GM21423 (cell line): Measurements from ENCODE around the gene DNAJB9.

Experiments used
- ATAC-seq: cut with Tn5 transposase; IDR thresholded peaks from one replicate; pipeline ENCODE4 v1.9.1; 2021; ENCODE audit warnings: mild to moderate bottlenecking, moderate library complexity; ENCODE audit not compliant: unreplicated experiment

DNAJB9 gene

GRCh38 chr7:108565987-108566386 is 3.7 kb upstream of the DNAJB9 start:
- ATAC-seq: no peak

- ATAC-seq: no peak
Measured at GRCh38 chr7:108568801-108569380, 783 bp upstream of the DNAJB9 start.

- ATAC-seq: peak; percentile 24
Measured at GRCh38 chr7:108570146-108570755, 577 bp downstream of the DNAJB9 start.

GRCh38 chr7:108572480-108572879 is 2.8 kb downstream of the DNAJB9 start:
- no peak for ATAC-seq

GRCh38 chr7:108575156-108575555 is 5.5 kb downstream of the DNAJB9 start:
- no peak for ATAC-seq

GRCh38 chr7:108576116-108576515 is 6.4 kb downstream of the DNAJB9 start:
- ATAC-seq: no peak

GRCh38 chr7:108578937-108579336 is 9.3 kb downstream of the DNAJB9 start:
- ATAC-seq: no peak

GRCh38 chr7:108580298-108580697 is 10.6 kb downstream of the DNAJB9 start:
- ATAC-seq: no peak

- ATAC-seq: no peak
Measured at GRCh38 chr7:108581655-108582491, 12.2 kb downstream of the DNAJB9 start.

GRCh38 chr7:108584211-108584610 is 14.5 kb downstream of the DNAJB9 start:
- ATAC-seq: no peak

GRCh38 chr7:108585843-108586242 is 16.2 kb downstream of the DNAJB9 start:
- no peak for ATAC-seq

- ATAC-seq: no peak
Measured at GRCh38 chr7:108586274-108586710, 16.6 kb downstream of the DNAJB9 start.

GRCh38 chr7:108589199-108589598 is 19.5 kb downstream of the DNAJB9 start:
- no peak for ATAC-seq

GRCh38 chr7:108589874-108590273 is 20.2 kb downstream of the DNAJB9 start:
- no peak for ATAC-seq

- ATAC-seq: no peak
Measured at GRCh38 chr7:108590606-108591005, 20.9 kb downstream of the DNAJB9 start.

- no peak for ATAC-seq
Measured at GRCh38 chr7:108592646-108593201, 23.1 kb downstream of the DNAJB9 start.

- ATAC-seq: no peak
Measured at GRCh38 chr7:108596560-108596959, 26.9 kb downstream of the DNAJB9 start.

GRCh38 chr7:108598153-108598552 is 28.5 kb downstream of the DNAJB9 start:
- no peak for ATAC-seq

GRCh38 chr7:108598914-108599580 is 29.4 kb downstream of the DNAJB9 start:
- ATAC-seq: no peak

- ATAC-seq: no peak
Measured at GRCh38 chr7:108600399-108600798, 30.7 kb downstream of the DNAJB9 start.

- ATAC-seq: no peak
Measured at GRCh38 chr7:108603656-108604306, 34.1 kb downstream of the DNAJB9 start.
